Measurements from ENCODE around the gene PABPC1L. TPM values are rescaled to one million over a fixed set of nuclear protein-coding genes. Genes with fewer than 3 reads are reported as not detected.

PABPC1L gene
- total RNA-seq, 1 experiment from 2014 or later: 90.7 TPM

DNA sequence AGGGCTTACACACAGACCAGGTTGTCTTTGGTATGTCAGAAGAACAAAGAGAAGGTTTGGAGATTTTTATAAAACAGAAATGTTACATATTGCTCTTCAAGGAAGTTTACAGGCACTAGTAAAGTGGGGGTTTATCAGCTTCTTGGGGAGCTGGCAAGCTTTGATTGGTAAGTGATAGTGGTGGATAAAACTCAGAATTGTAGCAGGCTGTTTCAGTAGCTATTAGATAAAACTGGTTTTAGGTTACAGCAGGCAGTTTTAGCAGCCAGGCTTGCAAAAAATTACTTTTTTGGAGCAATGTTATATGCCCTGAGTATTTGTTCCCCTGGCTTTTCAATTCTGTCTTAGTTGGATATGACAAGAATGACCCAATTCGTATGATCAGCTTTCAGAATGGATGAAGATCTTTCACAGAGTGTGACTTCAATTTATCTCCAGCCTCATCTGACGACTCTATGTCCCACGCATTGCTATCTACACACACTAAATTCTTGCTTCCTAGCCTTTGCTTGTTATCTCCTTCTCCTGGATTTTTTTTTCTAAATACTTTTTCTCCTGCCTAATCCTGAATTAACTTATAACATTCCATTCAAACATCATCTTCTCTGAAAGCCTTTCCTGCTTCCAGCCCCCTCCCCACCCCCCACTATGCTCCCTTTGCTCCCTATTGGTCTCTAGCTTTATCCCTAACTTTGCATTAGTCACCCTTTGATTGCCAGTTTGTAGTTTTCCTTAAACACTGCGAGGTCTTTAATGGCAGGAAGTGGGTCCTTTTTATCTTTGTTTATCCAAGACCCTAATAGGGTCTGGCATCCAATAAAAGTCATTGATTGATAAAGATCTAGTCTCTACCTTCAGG, 51.4 kb downstream of the PABPC1L start (continued):
- TF ChIP-seq ZNF219 (CRISPR knock-in tag; IDR thresholded peaks at IDR 0.05; ENCODE audit: borderline replicate concordance): no peak
- TF ChIP-seq, protein P1, sequence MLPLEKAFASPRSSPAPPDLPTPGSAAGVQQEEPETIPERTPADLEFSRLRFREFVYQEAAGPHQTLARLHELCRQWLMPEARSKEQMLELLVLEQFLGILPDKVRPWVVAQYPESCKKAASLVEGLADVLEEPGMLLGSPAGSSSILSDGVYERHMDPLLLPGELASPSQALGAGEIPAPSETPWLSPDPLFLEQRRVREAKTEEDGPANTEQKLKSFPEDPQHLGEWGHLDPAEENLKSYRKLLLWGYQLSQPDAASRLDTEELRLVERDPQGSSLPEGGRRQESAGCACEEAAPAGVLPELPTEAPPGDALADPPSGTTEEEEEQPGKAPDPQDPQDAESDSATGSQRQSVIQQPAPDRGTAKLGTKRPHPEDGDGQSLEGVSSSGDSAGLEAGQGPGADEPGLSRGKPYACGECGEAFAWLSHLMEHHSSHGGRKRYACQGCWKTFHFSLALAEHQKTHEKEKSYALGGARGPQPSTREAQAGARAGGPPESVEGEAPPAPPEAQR (CRISPR knock-in tag; IDR thresholded peaks at IDR 0.05): no peak
- no peak for TF ChIP-seq HMGA2 (CRISPR knock-in tag; IDR thresholded peaks at IDR 0.05)
- TF ChIP-seq, protein P2, sequence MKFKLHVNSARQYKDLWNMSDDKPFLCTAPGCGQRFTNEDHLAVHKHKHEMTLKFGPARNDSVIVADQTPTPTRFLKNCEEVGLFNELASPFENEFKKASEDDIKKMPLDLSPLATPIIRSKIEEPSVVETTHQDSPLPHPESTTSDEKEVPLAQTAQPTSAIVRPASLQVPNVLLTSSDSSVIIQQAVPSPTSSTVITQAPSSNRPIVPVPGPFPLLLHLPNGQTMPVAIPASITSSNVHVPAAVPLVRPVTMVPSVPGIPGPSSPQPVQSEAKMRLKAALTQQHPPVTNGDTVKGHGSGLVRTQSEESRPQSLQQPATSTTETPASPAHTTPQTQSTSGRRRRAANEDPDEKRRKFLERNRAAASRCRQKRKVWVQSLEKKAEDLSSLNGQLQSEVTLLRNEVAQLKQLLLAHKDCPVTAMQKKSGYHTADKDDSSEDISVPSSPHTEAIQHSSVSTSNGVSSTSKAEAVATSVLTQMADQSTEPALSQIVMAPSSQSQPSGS (CRISPR knock-in tag; IDR thresholded peaks at IDR 0.05; ENCODE audit: borderline replicate concordance, low read depth): no peak
- no peak for TF ChIP-seq ZNF396 (CRISPR knock-in tag; IDR thresholded peaks at IDR 0.05; ENCODE audit: borderline replicate concordance)
- TF ChIP-seq OVOL2 (CRISPR knock-in tag; IDR thresholded peaks at IDR 0.05; ENCODE audit: borderline replicate concordance): no peak
- TF ChIP-seq, protein P3, sequence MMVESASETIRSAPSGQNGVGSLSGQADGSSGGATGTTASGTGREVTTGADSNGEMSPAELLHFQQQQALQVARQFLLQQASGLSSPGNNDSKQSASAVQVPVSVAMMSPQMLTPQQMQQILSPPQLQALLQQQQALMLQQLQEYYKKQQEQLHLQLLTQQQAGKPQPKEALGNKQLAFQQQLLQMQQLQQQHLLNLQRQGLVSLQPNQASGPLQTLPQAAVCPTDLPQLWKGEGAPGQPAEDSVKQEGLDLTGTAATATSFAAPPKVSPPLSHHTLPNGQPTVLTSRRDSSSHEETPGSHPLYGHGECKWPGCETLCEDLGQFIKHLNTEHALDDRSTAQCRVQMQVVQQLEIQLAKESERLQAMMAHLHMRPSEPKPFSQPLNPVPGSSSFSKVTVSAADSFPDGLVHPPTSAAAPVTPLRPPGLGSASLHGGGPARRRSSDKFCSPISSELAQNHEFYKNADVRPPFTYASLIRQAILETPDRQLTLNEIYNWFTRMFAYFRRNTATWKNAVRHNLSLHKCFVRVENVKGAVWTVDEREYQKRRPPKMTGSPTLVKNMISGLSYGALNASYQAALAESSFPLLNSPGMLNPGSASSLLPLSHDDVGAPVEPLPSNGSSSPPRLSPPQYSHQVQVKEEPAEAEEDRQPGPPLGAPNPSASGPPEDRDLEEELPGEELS (CRISPR knock-in tag; IDR thresholded peaks at IDR 0.05): no peak
- TF ChIP-seq, protein P4, sequence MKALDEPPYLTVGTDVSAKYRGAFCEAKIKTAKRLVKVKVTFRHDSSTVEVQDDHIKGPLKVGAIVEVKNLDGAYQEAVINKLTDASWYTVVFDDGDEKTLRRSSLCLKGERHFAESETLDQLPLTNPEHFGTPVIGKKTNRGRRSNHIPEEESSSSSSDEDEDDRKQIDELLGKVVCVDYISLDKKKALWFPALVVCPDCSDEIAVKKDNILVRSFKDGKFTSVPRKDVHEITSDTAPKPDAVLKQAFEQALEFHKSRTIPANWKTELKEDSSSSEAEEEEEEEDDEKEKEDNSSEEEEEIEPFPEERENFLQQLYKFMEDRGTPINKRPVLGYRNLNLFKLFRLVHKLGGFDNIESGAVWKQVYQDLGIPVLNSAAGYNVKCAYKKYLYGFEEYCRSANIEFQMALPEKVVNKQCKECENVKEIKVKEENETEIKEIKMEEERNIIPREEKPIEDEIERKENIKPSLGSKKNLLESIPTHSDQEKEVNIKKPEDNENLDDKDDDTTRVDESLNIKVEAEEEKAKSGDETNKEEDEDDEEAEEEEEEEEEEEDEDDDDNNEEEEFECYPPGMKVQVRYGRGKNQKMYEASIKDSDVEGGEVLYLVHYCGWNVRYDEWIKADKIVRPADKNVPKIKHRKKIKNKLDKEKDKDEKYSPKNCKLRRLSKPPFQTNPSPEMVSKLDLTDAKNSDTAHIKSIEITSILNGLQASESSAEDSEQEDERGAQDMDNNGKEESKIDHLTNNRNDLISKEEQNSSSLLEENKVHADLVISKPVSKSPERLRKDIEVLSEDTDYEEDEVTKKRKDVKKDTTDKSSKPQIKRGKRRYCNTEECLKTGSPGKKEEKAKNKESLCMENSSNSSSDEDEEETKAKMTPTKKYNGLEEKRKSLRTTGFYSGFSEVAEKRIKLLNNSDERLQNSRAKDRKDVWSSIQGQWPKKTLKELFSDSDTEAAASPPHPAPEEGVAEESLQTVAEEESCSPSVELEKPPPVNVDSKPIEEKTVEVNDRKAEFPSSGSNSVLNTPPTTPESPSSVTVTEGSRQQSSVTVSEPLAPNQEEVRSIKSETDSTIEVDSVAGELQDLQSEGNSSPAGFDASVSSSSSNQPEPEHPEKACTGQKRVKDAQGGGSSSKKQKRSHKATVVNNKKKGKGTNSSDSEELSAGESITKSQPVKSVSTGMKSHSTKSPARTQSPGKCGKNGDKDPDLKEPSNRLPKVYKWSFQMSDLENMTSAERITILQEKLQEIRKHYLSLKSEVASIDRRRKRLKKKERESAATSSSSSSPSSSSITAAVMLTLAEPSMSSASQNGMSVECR (CRISPR knock-in tag; IDR thresholded peaks at IDR 0.05; ENCODE audit: borderline replicate concordance): no peak
- TF ChIP-seq FOXK1 (CRISPR knock-in tag; IDR thresholded peaks at IDR 0.05): no peak

DNA sequence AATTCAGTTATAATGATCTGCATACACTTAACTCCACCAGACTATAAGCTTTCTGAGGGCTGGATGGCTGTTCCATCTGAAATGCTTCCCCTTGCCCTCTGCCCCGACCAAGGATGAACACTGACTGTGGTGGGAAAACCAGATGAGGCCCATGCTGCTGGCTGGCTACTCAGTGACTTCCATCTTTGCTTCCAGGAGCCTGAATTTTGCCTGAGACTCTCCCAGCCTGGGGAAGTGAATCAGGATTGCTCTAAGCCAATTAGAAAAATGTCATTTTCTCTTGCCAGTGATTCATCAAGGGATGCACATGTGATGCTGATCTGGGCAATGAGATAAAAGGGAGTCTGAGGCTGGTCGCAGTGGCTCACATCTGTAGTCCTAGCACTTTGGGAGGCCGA, 52.0 kb downstream of the PABPC1L start:
- no peaks in the 10 kb centered on the region for H3K9me3 Mint-ChIP-seq
- H3K4me3 Mint-ChIP-seq: no peak overlapping the region
- DNase-seq (ENCODE audit: low spot score): no peak
- CTCF ChIA-PET: no interaction called here
- no peak for ATAC-seq
- no peak overlapping the region for H3K27ac Mint-ChIP-seq
- 0 out of 2 replicates have a peak, but pooled peaks cover 3% of the 10 kb centered on the region for H3K36me3 Mint-ChIP-seq
- peaks cover 37% of the 10 kb centered on the region for H3K4me1 Mint-ChIP-seq
- H3K27me3 Mint-ChIP-seq (ENCODE audit: low read depth): peaks cover 40% of the 10 kb centered on the region
- POLR2A ChIA-PET: no interaction called here
- TF ChIP-seq, protein P5, sequence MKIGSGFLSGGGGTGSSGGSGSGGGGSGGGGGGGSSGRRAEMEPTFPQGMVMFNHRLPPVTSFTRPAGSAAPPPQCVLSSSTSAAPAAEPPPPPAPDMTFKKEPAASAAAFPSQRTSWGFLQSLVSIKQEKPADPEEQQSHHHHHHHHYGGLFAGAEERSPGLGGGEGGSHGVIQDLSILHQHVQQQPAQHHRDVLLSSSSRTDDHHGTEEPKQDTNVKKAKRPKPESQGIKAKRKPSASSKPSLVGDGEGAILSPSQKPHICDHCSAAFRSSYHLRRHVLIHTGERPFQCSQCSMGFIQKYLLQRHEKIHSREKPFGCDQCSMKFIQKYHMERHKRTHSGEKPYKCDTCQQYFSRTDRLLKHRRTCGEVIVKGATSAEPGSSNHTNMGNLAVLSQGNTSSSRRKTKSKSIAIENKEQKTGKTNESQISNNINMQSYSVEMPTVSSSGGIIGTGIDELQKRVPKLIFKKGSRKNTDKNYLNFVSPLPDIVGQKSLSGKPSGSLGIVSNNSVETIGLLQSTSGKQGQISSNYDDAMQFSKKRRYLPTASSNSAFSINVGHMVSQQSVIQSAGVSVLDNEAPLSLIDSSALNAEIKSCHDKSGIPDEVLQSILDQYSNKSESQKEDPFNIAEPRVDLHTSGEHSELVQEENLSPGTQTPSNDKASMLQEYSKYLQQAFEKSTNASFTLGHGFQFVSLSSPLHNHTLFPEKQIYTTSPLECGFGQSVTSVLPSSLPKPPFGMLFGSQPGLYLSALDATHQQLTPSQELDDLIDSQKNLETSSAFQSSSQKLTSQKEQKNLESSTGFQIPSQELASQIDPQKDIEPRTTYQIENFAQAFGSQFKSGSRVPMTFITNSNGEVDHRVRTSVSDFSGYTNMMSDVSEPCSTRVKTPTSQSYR (CRISPR knock-in tag; IDR thresholded peaks at IDR 0.05): no peak
- TF ChIP-seq PRRX2 (CRISPR knock-in tag; IDR thresholded peaks at IDR 0.05) (no peak), ATF1 (CRISPR knock-in tag; IDR thresholded peaks at IDR 0.05) (no peak)
- TF ChIP-seq, protein P6, sequence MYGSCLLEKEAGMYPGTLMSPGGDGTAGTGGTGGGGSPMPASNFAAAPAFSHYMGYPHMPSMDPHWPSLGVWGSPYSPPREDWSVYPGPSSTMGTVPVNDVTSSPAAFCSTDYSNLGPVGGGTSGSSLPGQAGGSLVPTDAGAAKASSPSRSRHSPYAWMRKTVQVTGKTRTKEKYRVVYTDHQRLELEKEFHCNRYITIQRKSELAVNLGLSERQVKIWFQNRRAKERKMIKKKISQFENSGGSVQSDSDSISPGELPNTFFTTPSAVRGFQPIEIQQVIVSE (CRISPR knock-in tag; IDR thresholded peaks at IDR 0.05; ENCODE audit: borderline replicate concordance): no peak
- TF ChIP-seq, protein P7, sequence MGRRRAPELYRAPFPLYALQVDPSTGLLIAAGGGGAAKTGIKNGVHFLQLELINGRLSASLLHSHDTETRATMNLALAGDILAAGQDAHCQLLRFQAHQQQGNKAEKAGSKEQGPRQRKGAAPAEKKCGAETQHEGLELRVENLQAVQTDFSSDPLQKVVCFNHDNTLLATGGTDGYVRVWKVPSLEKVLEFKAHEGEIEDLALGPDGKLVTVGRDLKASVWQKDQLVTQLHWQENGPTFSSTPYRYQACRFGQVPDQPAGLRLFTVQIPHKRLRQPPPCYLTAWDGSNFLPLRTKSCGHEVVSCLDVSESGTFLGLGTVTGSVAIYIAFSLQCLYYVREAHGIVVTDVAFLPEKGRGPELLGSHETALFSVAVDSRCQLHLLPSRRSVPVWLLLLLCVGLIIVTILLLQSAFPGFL (CRISPR knock-in tag; IDR thresholded peaks at IDR 0.05; ENCODE audit: borderline replicate concordance): no peak
- TF ChIP-seq, protein P8, sequence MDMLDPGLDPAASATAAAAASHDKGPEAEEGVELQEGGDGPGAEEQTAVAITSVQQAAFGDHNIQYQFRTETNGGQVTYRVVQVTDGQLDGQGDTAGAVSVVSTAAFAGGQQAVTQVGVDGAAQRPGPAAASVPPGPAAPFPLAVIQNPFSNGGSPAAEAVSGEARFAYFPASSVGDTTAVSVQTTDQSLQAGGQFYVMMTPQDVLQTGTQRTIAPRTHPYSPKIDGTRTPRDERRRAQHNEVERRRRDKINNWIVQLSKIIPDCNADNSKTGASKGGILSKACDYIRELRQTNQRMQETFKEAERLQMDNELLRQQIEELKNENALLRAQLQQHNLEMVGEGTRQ (CRISPR knock-in tag; IDR thresholded peaks at IDR 0.05): no peak
- TF ChIP-seq, protein P9, sequence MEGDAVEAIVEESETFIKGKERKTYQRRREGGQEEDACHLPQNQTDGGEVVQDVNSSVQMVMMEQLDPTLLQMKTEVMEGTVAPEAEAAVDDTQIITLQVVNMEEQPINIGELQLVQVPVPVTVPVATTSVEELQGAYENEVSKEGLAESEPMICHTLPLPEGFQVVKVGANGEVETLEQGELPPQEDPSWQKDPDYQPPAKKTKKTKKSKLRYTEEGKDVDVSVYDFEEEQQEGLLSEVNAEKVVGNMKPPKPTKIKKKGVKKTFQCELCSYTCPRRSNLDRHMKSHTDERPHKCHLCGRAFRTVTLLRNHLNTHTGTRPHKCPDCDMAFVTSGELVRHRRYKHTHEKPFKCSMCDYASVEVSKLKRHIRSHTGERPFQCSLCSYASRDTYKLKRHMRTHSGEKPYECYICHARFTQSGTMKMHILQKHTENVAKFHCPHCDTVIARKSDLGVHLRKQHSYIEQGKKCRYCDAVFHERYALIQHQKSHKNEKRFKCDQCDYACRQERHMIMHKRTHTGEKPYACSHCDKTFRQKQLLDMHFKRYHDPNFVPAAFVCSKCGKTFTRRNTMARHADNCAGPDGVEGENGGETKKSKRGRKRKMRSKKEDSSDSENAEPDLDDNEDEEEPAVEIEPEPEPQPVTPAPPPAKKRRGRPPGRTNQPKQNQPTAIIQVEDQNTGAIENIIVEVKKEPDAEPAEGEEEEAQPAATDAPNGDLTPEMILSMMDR (IDR thresholded peaks at IDR 0.05): no peak

All from WTC11 (cell line).